ENCODE measurements around the gene NDUFV1. TPM values are rescaled to one million over a fixed set of nuclear protein-coding genes. Genes with fewer than 3 reads are reported as not detected.

NDUFV1 gene
- total RNA-seq, 1 experiment from 2014 or later = 242 TPM

GRCh38 chr11:67583247-67584204, 23.2 kb upstream of the NDUFV1 start, which contains the start of gene GSTP1 (continued):
- TF ChIP-seq CTCF (IDR thresholded peaks at IDR 0.05 in 2 of 3, conservative IDR thresholded peaks at IDR 0.05 in 1 of 3; ENCODE audit: borderline replicate concordance in 1 of 3, insufficient read depth in 1 of 3, low read depth in 2 of 3, low read length in 2 of 3) = peak; percentile 46 to 65 (median 55)
- TF ChIP-seq EGR1 (IDR thresholded peaks at IDR 0.05; ENCODE audit: low read depth) = no peak
- TF ChIP-seq, protein P1, sequence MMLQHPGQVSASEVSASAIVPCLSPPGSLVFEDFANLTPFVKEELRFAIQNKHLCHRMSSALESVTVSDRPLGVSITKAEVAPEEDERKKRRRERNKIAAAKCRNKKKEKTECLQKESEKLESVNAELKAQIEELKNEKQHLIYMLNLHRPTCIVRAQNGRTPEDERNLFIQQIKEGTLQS (IDR thresholded peaks at IDR 0.05) = no peak
- TF ChIP-seq EZH2phosphoT487 (IDR thresholded peaks at IDR 0.05; ENCODE audit: borderline replicate concordance) = no peak

GRCh38 chr11:67584205-67584880, 22.4 kb upstream of the NDUFV1 start:
- H3K27ac ChIP-seq (ENCODE audit: low read depth, low read length) = peak overlapping the region; percentile 80
- ChIA-PET POLR2A (interaction anchor here (1.2 to 1.6 kb wide), 3 partner anchors 11 to 156 kb away, joined by 3 to 8 read pairs (median 8); partner anchors contain the start of gene RPS6KB2), RAD21 (ENCODE audit: low non-redundant PET in 1 of 2, low total read pairs in 2 of 2, uncharacterized antibody in 2 of 2, unreplicated experiment in 2 of 2) (no interaction called here), CTCF (interaction anchor here (1.1 to 3.2 kb wide), 5 partner anchors 8 to 45 kb away, joined by 3 to 24 read pairs (median 6); partner anchors contain the start of gene NUDT8)
- peak overlapping the region; percentile 66 to 90 for H3K4me3 ChIP-seq (replicated peaks in 1 of 2; ENCODE audit: low read depth in 1 of 2, low read length in 2 of 2)
- intact Hi-C loops (cut with micrococcal nuclease) = no loop called here
- TF ChIP-seq, protein P2, sequence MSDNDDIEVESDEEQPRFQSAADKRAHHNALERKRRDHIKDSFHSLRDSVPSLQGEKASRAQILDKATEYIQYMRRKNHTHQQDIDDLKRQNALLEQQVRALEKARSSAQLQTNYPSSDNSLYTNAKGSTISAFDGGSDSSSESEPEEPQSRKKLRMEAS (IDR thresholded peaks at IDR 0.05) = peak; percentile 12; the same call in 1 of the 2 replicates
- TF ChIP-seq SIN3A (IDR thresholded peaks at IDR 0.05; ENCODE audit: low read depth) (no peak), EZH2 (IDR thresholded peaks at IDR 0.05) (no peak)
- H3K79me2 ChIP-seq (ENCODE audit: insufficient read depth, low read length) = peaks cover 33% of the 10 kb centered on the region
- H3K9me3 ChIP-seq (ENCODE audit: control insufficient read depth in 1 of 2, insufficient read depth in 1 of 2, low read depth in 1 of 2, low read length in 2 of 2) = no peaks in the 10 kb centered on the region
- ATAC-seq = peak; percentile 31
- H3K4me1 ChIP-seq (ENCODE audit: control insufficient read depth in 1 of 2, insufficient read depth in 2 of 2, low read length in 2 of 2) = peaks cover 38 to 49% of the 10 kb centered on the region in 2 experiments
- H3K27me3 ChIP-seq (ENCODE audit: insufficient read depth, low read length) = no peaks in the 10 kb centered on the region
- no peak overlapping the region for H2AFZ ChIP-seq (ENCODE audit: low read depth, low read length, poor library complexity, severe bottlenecking)
- BruUV-seq (replicated peaks) = TSS peak; percentile 54
- H3K9me2 ChIP-seq (ENCODE audit: insufficient read depth) = no peaks in the 10 kb centered on the region
- peak overlapping the region; percentile 98 for H3K4me2 ChIP-seq (ENCODE audit: low read length)
- no peak for DNase-seq (ENCODE audit: low read depth, low spot score)
- peak overlapping the region; percentile 98 for H3K9ac ChIP-seq (ENCODE audit: low read length)
- peaks cover 2% of the 10 kb centered on the region; the same call in 1 of the 2 replicates for H4K20me1 ChIP-seq (ENCODE audit: insufficient read depth)
- H3K36me3 ChIP-seq (ENCODE audit: control insufficient read depth in 1 of 2, insufficient read depth in 2 of 2, low read length in 2 of 2) = peaks cover 7 to 19% of the 10 kb centered on the region in 2 experiments; a peak in 3 of 4 replicates

All from HCT116 (cell line).